ENCODE measurements around the gene LRRC74B.
"Not testable (repeated sequence)": the region's sequence is repeated elsewhere in the genome, so short reads cannot be mapped to it uniquely, and the experiment has no call there.

The LRRC74B gene

DNA sequence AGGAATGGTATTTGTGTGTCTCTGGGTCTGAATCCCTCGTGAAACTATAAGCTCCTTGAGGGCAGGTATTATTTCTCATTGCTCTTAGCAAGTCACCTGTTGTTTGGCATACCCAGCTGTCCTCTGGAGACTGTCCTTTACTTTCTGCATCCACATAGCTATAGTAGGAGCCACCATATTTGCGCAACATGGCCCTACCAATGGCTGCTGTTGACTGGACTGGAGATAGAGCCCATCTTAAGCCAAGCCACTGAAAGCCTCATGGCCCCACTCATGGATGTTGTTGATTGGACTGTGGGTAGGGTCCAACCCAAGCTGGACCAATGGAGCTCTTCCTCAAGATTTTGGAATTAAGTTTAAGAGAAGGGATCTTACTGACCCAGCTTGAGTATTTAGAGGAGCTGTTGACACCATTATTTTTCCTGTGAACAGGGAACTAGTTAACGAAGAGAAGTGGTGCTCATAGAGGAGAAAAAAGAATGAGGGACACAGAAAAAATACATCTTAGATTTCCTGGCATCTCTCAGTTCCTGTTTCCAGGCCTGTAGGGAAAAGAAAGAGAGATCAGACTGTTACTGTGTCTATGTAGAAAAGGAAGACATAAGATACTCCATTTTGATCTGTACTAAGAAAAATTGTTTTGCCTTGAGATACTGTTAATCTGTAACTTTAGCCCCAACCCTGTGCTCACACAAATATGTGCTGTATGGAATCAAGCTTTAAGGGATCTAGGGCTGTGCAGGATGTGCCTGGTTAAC, 47.2 kb downstream of the LRRC74B start:
- DNase-seq = peak in 1 of 42 donors; percentile 12
- intact Hi-C loops (cut with DNase I) = no loop called here

DNA sequence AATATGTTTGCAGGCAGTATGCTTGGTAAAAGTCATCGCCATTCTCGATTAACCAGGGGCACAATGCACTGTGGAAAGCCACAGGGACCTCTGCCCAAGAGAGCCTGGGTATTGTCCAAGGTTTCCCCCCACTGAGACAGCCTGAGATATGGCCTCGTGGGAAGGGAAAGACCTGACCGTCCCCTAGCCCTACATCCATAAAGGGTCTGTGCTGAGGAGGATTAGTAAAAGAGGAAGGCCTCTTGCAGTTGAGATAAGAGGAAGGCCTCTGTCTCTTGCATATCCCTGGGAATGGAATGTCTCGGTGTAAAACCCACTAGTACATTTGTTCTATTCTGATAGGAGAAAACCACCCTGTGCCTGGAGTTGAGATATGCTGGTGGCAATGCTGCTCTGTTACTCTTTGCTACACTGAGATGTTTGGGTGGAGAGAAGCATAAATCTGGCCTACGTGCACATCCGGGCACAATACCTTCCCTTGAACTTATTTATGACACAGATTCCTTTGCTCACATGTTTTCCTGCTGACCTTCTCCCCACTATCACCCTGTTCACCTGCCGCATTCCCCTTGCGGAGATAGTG, 47.9 kb downstream of the LRRC74B start:
- intact Hi-C loops (cut with DNase I); DNase-seq: not testable (repeated sequence)

DNA sequence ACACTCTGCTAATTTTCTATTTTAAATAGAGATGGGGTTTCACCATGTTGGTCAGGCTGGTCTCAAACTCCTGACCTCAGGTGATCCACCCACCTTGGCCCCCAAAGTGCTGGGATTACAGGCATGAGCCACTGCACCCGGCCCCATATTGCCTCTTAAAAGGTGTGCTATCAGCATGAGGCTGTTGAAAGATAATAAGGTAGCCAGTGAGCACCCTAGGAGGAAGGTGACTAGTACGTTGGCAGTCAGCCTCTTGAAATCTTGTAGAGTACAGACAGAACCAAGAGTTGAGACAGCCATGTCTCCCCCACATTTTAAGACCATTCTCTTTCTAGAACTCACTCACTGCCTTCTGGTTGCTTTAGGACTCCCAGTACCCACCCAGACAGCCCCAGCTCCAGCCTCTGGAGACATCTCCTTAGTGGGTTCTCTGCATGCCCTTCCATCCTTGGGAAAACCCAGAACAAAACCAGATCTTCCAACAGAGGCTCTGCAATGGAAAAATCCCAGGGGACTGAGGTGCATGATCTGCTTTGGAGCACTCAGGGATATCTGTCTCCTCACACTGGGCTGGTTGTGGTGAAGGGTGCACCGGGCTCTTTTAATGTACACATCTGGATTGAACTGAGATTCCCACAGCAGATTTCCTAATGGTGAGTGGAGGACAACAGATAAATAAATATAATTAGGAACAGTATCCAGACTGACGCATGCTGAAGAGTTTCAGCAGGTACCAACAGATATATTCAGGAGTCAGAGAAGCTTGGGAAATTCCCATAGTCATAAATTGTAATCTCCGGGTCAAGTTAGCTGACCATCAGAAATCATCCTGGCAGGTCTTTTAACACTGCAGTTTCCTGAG, 49.4 kb downstream of the LRRC74B start:
- intact Hi-C loops (cut with DNase I) = no loop called here
- DNase-seq = peak in 1 of 42 donors; percentile 13

DNA sequence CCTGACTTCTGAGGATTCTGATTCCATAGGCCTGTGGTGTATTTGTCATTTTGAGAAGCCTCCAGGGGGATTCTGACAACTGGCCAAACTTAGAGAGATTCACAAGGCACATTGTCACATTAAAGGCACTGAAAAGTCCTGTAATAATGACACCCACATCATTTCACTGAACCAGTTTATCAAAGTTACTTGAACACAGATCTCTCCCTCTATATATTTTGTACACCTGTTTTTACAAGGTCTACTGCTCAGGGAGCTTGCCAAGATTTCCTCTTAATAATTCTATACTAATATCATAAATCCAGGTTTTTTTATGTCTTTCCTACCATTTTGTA, 50.0 kb downstream of the LRRC74B start:
- no peak for DNase-seq
- intact Hi-C loops (cut with DNase I) = no loop called here

DNA sequence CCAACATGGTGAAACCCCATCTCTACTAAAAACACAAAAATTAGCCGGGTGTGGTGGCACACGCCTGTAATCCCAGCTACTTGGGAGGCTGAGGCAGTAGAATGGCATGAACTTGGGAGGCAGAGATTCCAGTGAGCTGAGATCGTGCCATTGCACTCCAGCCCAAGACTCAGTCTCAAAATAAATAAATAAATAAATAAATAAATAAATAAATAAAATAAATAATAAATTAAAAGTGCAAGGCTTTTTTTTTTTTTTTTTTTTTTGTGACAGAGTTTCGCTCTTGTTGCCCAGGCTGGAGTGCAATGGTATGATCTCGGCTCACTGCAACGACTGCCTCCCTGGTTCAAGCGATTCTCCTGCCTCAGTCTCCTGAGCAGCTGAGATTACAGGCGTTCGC, 51.1 kb downstream of the LRRC74B start:
- intact Hi-C loops (cut with DNase I) = not testable (repeated sequence)
- peak in 2 of 42 donors; percentile 26 to 35 for DNase-seq

DNA sequence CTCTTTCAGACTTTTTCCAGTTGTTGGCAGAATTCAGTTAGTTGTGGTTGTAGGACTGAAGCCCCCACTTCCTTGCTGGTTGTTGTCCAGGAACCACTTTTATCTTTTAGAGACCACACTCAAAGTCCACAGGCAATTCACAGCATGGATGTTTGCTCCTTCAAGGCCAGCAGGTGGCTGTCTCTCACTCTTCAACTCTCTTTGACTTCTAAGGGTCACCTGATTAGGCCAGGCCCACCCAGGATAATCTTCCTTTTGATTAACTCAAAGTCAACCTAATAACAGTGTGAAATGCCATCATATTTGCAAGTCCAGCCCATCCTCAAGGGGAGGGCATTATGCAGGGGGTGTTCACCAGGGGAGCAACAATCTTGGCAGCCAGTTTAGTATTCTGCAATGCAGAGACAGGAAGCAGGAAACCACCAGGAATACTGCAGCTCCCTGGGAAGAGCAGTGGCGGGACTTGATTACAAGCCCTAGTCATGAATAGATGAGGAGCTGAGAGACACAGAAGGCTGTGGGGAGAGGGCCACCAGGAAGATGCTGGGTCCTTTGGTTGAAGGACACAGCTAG, 52.4 kb downstream of the LRRC74B start:
- peak in 1 of 42 donors; percentile 25 for DNase-seq
- intact Hi-C loops (cut with DNase I) = no loop called here

DNA sequence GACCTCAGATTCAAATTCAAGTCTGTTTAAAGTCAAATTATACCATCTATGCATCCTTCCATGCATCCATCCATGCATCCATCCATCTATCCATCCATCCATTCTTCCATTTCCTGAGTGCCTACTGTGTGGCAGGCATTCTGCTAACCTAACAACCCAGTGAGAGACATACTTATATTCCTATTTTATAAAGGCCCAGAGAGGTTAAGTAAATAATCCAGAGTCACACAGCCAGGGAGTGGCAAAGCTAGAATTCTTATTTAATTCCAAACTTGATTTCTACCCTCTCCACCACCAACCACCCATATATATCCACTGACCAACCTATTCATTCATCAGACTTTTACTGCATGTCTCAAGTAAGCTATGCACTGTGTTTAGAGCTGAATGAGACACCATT, 53.8 kb downstream of the LRRC74B start:
- no peak for DNase-seq
- intact Hi-C loops (cut with DNase I) = no loop called here

DNA sequence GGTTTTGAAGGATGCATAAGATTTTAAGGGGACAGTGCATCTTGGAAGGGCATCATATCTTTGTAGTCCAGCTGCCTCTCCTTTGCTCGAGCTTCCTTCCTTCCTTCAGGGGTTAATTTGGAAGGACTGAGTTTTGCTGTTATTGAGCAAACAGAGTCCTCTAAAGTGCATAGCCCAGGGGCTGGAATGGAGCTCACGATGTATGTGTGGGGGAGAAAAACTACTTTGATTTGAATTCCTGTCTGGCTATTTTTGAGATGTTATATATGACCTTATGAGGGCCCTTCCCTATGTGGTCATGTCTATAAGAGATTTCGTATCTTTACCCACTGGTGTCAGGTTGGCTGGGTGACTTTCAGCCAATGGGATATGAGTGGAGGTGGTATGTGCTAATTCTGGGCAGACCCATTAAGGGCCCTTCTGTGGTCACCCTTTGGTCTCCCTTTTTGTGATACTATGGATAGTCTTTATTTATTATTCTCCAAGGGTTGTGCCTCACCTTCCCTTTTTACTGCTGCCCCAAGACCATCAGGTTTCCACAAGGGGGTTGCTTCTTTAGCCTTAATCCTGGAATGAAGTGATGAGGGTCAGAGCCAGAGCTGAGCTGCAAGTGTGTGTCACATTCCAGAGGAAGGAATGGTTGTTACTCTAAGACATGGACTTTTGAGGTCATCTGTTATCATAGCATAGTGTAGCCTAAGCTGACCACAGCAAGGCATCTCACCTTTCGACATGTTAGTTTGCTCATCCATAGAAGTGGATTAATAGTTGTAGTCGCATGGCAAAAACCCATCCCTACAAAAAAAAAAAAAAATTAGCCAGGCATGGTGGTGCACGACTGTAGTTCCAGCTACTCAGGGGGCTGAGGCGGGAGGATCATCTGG, 54.6 kb downstream of the LRRC74B start:
- peak in 1 of 42 donors; percentile 21 for DNase-seq
- intact Hi-C loops (cut with DNase I) = no loop called here

DNA sequence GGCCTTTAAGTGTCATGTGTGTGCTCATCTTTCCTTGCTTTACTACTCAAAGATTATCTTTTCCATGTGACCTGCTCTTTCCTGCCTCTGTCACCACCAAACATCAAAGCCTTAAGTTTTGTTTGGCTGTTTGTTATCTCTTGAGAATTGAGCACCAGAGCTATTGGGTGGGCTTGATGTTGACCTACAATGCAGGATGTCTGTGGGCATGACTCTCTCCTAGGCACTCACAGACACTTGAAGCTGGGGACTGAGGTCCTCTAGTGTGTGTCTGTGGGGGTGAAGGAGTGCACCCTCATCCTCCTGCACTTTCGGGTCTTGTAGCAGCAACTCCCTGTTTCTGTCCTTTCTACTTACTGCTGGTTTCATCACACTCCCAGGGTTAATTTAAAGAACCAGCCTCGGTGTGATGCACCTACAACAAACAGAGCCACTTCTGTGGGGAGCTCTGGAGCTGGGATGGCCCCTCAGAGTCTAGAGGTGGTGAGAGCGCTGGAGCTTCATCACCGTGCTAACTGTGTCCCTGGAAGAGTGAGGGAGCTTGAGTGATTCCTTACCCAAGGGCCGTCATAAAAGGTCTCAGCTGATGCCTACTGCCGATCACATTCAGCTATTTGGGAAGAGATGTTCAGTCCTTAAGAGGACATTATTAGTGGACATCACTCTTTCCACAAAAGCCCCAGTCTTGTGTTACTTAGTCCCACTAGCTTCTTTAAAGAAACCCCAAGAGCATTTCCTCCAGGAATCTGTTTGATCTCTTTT, 56.3 kb downstream of the LRRC74B start:
- intact Hi-C loops (cut with DNase I) = no loop called here

DNA sequence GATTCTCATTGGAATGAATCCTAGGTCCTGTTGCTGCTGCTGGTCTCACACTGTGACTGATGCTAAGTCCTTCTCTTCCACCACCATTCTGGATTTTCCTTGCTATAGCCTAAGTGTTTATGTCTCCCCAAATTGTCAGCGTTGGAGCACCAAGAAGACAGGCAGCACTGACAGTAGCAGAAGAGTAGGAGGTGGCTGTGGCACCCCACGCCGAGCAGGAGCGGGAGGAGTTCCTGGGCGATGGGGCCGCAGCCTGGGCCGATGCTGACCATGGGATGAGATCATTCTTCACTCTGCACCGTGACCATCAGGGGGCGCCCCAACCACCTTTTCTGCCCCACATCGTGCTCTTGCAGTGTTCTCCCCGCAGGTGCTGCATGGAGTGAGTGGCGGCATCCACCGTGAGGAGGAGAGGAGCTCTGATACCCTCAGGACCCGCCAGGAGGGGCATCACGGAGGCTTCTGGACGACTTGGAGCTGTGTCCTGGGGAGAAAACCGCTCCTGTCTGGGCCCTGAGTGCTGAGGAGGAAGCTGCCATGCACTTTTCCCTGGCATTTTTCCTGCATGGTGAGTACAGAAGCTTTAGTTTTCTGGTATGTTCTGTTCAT, 57.0 kb downstream of the LRRC74B start:
- intact Hi-C loops (cut with DNase I) = no loop called here
- DNase-seq = peak; percentile 48 to 91 (median 81)

More for the DNA sequence above, 56.3 kb downstream of the LRRC74B start:
- peak in 1 of 42 donors; percentile 22 for DNase-seq

DNA sequence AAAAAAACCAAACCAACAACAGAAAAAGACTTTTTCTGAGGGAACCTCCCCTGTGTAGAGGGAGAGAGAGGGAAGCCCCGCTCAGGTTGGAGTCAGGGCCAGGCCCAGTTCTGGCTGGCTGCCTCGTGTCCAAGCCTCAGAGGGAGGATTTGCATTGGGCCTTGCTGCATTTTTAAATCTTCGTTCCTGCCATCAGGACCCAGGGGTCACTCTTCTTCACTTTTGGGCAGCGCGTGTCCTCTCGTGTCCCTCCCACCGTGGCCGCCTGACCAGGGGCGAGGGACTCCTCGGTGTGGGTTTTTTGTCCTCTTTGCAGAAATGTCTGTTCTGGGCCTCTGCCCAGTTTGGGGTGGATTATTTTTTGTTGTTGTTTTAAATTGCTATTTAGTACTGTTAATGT, 57.9 kb downstream of the LRRC74B start:
- DNase-seq = peak in 1 of 42 donors; percentile 34
- intact Hi-C loops (cut with DNase I) = no loop called here

DNA sequence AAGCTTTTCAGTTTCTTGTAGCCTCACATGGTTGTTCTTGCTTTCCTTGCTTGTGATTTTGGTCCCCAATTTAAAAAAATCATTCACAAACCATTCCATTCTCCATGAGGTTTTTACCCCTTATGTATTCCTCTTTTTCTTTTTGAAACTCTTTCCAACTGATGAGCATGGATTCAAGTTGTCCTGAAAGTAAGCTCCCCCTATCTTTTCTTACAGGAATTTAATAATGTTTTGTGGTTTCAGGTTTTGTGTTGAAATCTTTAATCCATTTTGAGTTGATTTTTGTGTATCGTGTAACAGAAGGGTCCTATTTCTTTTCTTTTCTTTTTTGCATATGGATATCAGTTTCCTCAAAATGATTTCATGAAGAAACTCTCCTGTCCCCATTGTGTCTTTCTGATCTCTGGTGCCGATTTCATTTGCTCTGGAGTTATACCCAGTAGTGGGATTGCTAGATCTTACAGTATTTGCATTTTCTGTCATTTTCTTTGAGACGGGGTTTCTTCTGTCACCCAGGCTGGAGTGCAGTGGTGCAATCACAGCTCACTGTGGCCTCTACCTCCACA, 58.5 kb downstream of the LRRC74B start:
- intact Hi-C loops (cut with DNase I) = no loop called here
- DNase-seq = no peak

DNA sequence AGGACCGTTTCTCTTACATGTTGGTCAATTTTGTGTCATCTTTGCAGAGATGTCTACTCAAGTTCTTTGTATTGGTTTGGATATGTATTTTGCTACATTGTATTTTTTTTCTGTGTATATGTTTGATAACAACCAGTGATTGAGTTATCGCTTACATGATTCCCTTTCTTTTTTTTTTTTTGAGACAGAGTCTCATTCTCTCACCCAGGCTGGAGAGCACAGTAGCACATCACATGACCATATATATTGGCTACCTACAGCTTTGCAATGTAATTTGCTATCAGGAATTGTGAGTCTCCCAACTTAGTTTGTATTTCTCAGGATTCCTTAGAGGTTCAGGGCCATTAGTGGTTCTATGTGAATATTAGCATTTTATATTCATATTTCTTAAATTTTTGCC, 59.5 kb downstream of the LRRC74B start:
- no peak for DNase-seq
- intact Hi-C loops (cut with DNase I) = no loop called here

DNA sequence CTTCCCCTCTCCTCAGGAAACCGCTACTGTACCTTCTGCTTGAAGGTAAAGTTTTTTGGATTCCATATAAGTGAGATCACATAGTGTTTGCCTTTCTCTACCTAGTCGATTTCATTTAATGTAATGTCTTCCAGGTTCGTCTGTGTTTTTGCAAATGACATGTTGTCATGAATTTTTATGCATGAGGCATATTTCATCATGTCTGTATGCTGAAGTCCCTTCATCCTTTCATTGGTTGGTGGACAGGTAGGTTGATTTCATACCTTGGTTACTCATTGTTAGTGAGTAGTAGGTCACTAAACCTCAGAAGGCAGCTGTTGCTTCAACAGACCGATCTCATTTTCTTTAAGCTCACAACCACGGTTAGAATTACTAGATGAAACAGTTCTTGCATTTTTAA, 60.3 kb downstream of the LRRC74B start:
- intact Hi-C loops (cut with DNase I) = no loop called here
- DNase-seq = no peak

DNA sequence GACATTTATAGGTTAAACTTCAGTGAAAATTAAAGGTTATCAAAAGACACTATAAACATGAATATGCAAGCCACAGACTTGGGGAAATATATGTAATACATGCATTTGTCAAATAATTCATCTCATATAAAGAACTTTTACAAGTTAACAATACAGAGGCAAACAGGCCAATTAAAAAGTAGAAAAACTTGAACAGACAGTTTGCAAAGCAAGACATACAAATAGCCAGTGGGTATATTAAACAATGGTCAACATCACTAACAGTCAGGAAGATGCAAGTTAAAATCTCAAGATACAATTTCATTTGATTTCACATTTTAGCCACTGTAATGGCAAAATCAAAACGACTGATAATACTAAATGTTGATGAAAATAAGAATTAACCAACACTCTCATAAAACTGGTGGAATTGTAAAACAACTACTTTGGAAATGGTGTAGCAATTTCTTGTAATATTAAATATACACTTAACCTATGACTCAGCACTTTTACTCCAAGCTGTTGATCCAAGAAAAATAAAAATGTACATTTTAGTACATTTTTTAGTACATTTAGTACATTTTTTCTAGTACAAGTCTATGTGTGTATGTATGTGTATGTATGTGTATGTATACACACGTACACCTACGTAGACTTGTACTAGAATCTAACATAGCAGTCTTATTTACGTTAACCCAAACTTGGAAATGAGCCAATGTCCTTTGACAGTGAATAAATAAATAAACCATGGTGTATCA, 62.8 kb downstream of the LRRC74B start:
- intact Hi-C loops (cut with DNase I) = no loop called here
- DNase-seq = no peak
